ENCODE measurements around the gene CDC7.
"Not testable (repeated sequence)": the region's sequence is repeated elsewhere in the genome, so short reads cannot be mapped to it uniquely, and the experiment has no call there.

The CDC7 gene

DNA sequence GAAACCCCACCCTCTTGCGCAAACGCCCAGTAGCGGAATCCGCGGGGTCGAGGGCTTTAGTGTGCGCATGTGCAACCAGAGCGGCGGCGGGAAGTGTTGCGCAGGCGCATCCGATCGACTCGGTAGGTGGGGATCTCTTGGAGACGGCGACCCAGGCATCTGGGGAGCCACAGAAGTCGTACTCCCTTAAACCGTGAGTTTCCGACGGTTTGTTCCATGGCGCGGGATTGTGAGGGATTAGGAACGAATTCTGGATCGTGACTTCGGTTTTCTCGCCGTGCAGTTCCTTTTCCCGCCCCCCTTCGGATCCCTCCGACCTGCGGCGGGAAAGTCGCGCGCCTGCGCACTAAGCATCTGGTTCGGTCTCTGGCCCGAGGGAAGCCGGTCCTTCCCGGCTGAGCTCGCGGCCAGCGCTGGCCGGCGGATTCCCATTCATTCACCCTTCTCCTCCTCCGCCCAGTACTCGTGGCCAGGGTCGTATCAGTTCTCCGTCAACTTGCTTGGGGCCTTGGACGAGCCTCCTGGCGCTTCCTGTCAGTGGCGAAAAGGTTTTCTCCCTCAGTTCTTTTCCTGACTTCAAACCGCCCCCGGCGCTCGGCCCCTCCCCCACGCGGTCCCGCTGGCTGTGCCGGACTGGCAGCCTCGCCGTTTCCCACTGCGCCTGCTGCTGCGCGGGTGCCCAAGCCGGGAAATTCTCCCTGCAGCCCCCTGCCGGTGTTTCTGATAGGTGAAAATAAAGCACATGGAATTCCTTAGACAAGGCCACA is at the start of gene CDC7:
CDC7 (plus strand) TSS at position 96 of the 767 bp plus-strand sequence. CDS start 866 bp downstream, outside the sequence.
- DNase-seq (ENCODE audit: low spot score): peak; percentile 99

- DNase-seq (ENCODE audit: low spot score): no peak
Observed at GRCh38 chr1:91454136-91454535, 46.5 kb upstream of the CDC7 start.

GRCh38 chr1:91455334-91455733 is 45.3 kb upstream of the CDC7 start:
- DNase-seq (ENCODE audit: low spot score): no peak

DNA sequence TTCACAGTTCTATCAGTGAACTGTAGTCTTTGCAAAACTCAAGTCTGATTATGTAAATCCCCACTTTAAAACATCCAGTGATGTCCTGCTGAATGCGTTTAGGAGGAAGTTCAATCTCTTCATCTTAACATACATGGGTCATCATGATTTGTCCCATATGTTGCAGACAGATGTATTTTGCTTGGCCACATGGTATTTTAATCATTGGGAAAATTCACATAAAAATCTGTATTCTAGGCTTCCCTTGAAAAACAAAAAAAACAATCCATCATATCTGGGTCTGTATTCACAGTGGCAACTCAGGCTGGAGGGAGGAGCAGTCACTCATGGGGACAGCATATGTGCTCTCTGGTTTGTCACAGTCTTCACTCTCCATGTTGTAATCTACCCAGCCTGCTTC is 44.8 kb upstream of the CDC7 start:
- DNase-seq (ENCODE audit: low spot score): no peak

DNA sequence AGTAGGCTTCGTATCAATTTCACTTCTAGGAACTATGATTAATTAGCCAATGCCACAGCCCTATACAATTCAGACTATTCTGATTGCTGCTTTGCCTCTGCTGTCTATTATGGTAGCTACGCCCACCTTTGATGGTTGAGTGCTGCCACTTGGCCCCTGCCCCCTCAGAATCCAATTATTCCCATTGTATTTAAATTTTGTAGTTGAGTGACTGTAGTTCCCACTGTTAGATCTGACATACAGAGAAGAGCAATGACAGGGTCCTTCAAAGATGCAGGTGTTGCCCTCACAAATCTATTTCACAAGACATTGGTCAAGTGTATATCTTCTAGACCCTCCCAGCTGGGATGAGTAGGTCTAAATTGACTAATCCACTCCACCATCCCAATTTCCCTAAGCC is 35.3 kb upstream of the CDC7 start:
- not testable (repeated sequence) for DNase-seq (ENCODE audit: low spot score)

- no peak for DNase-seq (ENCODE audit: low spot score)
Observed at GRCh38 chr1:91476533-91477217, 24.0 kb upstream of the CDC7 start.

- DNase-seq (ENCODE audit: low spot score): no peak
Observed at GRCh38 chr1:91487469-91487868, 13.2 kb upstream of the CDC7 start.

GRCh38 chr1:91490501-91490900 is 10.2 kb upstream of the CDC7 start:
- DNase-seq (ENCODE audit: low spot score): no peak

GRCh38 chr1:91498035-91498434 is 2.6 kb upstream of the CDC7 start:
- no peak for DNase-seq (ENCODE audit: low spot score)

DNA sequence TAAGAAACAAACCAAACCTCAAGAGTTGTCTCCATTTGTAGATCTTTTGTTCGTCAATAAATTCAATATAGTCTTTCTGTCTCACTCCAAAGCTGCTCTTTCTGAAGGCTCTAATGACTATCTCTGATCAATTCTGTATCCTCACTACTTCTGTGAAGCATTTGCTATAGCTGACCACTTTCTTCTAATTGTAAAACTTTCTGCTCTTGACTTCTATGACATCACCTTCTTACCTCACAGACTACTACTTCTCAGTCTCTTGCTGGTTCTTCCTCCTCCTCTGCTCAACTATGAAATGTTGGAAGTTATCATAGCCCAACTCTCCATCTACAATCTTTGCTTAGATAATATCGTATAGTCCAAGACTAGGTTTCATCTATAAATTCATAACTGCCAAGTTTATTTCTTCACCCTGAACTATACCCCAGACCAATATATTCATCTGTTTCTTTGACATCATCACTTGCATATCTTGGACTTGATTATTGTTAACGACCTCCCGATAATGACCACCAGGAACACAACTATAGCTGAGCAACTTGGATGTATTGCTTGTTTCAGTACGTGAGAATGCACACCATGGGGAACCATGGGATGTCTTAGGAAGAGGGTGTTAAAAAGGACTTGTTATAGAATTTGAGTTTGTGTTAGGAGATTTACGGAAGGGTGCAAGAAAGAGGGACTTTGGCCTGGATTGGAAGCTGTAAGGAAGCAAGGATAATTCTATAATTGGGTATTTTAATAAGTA is 2.0 kb upstream of the CDC7 start:
- DNase-seq (ENCODE audit: low spot score): no peak

- DNase-seq (ENCODE audit: low spot score): no peak
Observed at GRCh38 chr1:91499346-91499745, 1.3 kb upstream of the CDC7 start.

DNA sequence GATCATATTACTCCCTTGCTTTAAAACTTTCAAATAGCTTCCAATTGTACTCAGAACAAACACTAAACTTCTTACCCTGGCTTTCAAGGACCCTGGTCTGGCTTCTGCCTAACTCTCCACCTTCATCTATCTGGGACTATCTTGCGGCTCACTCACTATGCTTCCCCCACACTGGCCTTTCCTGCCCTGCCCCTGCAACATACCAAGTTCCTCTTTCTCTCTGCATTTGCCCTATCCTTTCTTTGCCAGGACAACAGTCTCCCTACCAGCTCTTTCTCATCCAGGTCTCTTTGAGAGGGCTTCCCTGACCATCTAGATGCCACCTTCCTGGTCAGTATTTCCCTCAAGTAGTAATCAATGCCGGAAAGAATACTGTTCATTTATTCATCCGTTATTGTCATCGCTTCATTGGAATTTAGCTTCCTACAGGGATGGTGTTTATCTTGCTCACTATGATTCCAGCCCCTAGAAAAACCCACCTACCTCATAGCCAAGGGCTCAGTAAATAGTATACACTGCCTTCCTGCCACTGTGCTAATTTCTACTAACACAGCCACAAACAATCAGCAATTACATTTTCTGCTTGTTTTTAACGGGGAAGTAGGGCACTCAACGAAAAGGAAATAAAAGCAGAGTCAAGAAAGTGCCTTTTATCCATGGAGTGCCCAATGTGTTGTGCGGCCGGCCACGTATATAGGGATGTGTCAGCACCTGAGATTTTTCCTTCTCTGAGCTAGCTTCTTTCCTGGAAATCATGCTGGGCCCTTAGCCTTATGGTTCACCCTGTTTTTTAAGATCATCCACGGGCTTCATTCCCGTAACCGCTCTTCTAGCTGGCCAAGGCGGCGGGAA is 521 bp upstream of the CDC7 start:
- DNase-seq (ENCODE audit: low spot score): no peak

GRCh38 chr1:91501523-91501851 is 836 bp downstream of the CDC7 start:
- peak; percentile 36 for DNase-seq (ENCODE audit: low spot score)

DNA sequence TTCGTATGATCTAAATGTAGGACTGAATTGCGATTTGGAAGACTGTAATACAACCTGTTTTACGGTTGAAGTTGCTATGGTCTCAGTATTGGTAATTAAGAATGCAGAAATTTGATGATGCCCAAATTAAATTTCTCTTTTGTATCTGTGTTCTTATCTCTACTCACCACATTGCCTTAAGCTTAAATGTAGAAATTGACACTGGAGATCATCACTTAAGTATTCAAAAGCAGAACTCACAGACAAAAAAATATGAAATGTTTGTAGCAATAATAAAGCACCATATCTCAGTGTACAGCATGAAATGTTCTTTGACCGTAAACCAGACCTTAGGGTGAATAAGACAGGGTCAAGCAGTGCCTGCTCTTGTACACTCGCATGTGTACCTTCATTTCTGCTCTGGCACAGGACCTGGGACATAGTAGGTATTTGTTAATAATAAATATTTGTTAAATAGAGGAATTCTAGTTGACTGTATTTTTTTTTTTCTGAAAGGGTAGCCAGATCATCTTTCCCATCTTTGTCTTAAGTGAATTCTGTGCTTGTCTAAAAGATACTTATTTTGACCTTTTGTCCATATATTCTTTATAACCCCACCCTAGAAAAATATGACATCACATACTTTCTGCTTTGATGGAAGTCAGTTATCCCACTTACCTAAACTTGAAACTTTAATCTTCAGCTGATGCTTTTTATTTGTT is 1.5 kb downstream of the CDC7 start:
- DNase-seq (ENCODE audit: low spot score): no peak

DNA sequence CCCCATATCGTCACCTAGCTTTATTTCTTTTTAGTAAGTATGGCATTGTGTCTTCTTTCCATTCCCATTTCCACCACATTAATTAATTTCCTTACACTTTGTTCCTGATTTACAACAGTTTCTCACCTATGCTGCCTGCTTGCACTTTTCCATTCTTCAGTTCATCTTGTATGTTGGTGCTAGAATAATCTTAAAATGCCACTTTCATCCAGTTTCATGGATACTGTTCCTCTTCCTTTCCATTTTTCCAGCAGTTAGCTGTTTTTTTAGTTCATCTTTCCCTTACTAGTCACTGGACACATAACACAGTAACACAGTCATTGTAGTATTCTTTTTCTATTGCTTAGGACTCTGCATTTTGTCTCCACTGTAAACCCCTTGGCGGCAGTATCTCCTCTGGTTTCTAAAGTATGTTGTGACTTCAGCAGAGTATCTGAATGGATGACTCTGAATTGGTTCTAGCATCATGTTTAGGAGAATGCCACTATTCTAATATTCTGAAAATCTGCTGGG is 2.1 kb downstream of the CDC7 start:
- DNase-seq (ENCODE audit: low spot score): no peak

DNA sequence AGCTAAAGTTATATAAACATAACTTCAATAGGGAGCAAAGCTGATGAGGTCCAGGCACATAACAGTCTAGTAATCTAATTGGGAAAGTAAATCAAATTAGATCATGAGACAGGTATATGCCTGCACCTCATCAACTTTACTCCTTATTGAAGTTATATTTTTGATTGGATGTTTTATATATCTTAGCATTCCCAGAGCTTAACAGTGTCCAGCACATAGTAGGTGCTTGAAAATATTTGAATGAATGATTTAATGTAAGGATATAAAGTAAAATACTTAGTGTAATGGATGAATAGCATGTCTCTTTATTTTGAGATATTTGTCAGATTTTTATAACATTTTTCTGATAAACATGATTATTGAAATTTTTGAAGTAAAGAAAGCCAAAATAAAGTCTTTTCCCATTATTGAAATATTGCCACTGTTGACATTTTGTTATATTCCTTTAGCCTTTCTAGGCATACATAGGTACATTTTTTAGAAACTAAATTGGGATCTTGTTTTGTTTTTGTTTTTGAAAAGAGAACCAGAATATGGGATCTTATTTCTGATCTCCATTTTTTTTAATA is 2.8 kb downstream of the CDC7 start:
- DNase-seq (ENCODE audit: low spot score): no peak

DNA sequence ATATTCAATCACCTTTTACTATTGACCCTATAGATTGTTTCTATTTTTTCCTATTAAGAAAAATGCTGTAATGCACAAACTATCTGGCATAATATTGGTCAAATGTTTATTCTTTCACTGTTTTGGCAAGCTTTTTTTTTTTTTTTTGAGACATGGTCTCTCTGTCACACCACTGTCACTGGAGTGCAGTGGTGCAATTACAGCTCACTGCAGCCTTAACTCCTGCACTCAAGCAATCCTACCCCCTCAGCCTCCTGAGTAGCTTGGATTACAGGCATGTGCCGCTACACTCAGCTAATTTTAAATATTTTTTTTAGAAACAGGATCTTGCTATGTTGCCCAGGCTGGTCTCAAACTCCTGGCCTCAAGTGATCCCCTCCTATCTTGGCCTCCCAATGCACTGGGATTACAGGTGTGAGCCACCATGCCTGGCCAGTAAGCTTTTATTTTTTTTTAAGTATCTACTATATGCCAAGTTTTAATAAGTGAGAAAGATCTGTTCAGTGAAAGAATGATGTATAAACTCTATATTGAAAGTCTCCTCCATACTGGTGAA is 3.4 kb downstream of the CDC7 start:
- DNase-seq (ENCODE audit: low spot score): no peak

GRCh38 chr1:91505086-91505485 is 4.4 kb downstream of the CDC7 start:
- DNase-seq (ENCODE audit: low spot score): no peak

- no peak for DNase-seq (ENCODE audit: low spot score)
Observed at GRCh38 chr1:91506071-91506470, 5.4 kb downstream of the CDC7 start.

- DNase-seq (ENCODE audit: low spot score): no peak
Observed at GRCh38 chr1:91507328-91507727, 6.7 kb downstream of the CDC7 start.

GRCh38 chr1:91510754-91511153 is 10.1 kb downstream of the CDC7 start:
- DNase-seq (ENCODE audit: low spot score): no peak
